NT2/D1 (cell line): ENCODE measurements around the gene ITGA1.

ENCODE experiments used
- SUZ12 ChIP-seq: IDR thresholded peaks from 2 replicates; pipeline ENCODE4 v1.6.1; 2011; ENCODE audit not compliant: insufficient read length, insufficient read depth; ENCODE audit errors: extremely low read depth
- YY1 ChIP-seq: IDR thresholded peaks from 2 replicates; pipeline ENCODE4 v1.6.1; 2011; ENCODE audit not compliant: insufficient read length, insufficient read depth
- ZNF274 ChIP-seq: IDR thresholded peaks from 2 replicates; pipeline ENCODE4 v1.6.1; 2011; ENCODE audit warnings: mild to moderate bottlenecking, low read depth, low read length

DNA sequence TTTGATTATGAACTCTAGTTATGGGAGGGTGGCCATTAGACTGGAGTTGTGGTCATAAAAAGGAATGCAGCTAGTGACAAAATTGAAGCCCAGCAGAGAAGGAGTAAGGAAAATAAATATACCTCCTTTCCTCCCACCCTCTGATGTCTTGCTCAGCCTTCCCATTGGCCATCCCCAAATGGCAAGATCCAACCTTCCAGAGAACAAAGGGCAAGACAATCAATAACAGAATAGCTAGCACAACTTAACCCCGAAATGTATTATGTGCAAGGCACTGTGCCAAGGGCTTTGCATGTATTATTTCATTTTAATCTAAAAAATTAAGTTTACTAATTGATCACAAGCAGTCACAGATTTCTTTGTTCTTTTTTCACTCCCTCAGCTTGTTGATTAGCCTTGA is 3.6 kb downstream of the ITGA1 start:
- TF ChIP-seq YY1 (no peak), ZNF274 (no peak), SUZ12 (no peak)
